ENCODE data around the gene SMPD1.

Gene SMPD1

GRCh38 chr11:6433998-6434660 lies 43.9 kb downstream of the SMPD1 start:
- TF ChIP-seq SIN3A (IDR thresholded peaks at IDR 0.05; ENCODE audit: borderline replicate concordance, insufficient read depth, low read length) (no peak), TAF1 (IDR thresholded peaks at IDR 0.05; ENCODE audit: borderline replicate concordance, insufficient read depth, low read length) (no peak), POLR2AphosphoS5 (IDR thresholded peaks at IDR 0.05; ENCODE audit: low read depth, low read length) (no peak), FOXP2 (optimal IDR thresholded peaks at IDR 0.05; ENCODE audit: borderline replicate concordance, extremely low read depth, extremely low read length, insufficient read depth) (no peak)
- TF ChIP-seq, protein P1, sequence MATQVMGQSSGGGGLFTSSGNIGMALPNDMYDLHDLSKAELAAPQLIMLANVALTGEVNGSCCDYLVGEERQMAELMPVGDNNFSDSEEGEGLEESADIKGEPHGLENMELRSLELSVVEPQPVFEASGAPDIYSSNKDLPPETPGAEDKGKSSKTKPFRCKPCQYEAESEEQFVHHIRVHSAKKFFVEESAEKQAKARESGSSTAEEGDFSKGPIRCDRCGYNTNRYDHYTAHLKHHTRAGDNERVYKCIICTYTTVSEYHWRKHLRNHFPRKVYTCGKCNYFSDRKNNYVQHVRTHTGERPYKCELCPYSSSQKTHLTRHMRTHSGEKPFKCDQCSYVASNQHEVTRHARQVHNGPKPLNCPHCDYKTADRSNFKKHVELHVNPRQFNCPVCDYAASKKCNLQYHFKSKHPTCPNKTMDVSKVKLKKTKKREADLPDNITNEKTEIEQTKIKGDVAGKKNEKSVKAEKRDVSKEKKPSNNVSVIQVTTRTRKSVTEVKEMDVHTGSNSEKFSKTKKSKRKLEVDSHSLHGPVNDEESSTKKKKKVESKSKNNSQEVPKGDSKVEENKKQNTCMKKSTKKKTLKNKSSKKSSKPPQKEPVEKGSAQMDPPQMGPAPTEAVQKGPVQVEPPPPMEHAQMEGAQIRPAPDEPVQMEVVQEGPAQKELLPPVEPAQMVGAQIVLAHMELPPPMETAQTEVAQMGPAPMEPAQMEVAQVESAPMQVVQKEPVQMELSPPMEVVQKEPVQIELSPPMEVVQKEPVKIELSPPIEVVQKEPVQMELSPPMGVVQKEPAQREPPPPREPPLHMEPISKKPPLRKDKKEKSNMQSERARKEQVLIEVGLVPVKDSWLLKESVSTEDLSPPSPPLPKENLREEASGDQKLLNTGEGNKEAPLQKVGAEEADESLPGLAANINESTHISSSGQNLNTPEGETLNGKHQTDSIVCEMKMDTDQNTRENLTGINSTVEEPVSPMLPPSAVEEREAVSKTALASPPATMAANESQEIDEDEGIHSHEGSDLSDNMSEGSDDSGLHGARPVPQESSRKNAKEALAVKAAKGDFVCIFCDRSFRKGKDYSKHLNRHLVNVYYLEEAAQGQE (IDR thresholded peaks at IDR 0.05; ENCODE audit: insufficient read depth in 1 of 2, low read depth in 2 of 2, low read length in 2 of 2), result no peak

GRCh38 chr11:6437423-6437822 lies 47.1 kb downstream of the SMPD1 start:
- TF ChIP-seq FOXP2 (optimal IDR thresholded peaks at IDR 0.05; ENCODE audit: borderline replicate concordance, extremely low read depth, extremely low read length, insufficient read depth) (no peak), TAF1 (IDR thresholded peaks at IDR 0.05; ENCODE audit: borderline replicate concordance, insufficient read depth, low read length) (no peak), POLR2AphosphoS5 (IDR thresholded peaks at IDR 0.05; ENCODE audit: low read depth, low read length) (no peak), SIN3A (IDR thresholded peaks at IDR 0.05; ENCODE audit: borderline replicate concordance, insufficient read depth, low read length) (no peak)
- TF ChIP-seq, protein P1 (IDR thresholded peaks at IDR 0.05; ENCODE audit: insufficient read depth in 1 of 2, low read depth in 2 of 2, low read length in 2 of 2), result no peak

GRCh38 chr11:6437993-6438392 lies 47.7 kb downstream of the SMPD1 start:
- TF ChIP-seq POLR2AphosphoS5 (IDR thresholded peaks at IDR 0.05; ENCODE audit: low read depth, low read length) (no peak), FOXP2 (optimal IDR thresholded peaks at IDR 0.05; ENCODE audit: borderline replicate concordance, extremely low read depth, extremely low read length, insufficient read depth) (no peak), TAF1 (IDR thresholded peaks at IDR 0.05; ENCODE audit: borderline replicate concordance, insufficient read depth, low read length) (no peak), SIN3A (IDR thresholded peaks at IDR 0.05; ENCODE audit: borderline replicate concordance, insufficient read depth, low read length) (no peak)
- TF ChIP-seq, protein P1 (IDR thresholded peaks at IDR 0.05; ENCODE audit: insufficient read depth in 1 of 2, low read depth in 2 of 2, low read length in 2 of 2), result no peak

- TF ChIP-seq TAF1 (IDR thresholded peaks at IDR 0.05; ENCODE audit: borderline replicate concordance, insufficient read depth, low read length) (no peak), POLR2AphosphoS5 (IDR thresholded peaks at IDR 0.05; ENCODE audit: low read depth, low read length) (no peak), SIN3A (IDR thresholded peaks at IDR 0.05; ENCODE audit: borderline replicate concordance, insufficient read depth, low read length) (no peak), FOXP2 (optimal IDR thresholded peaks at IDR 0.05; ENCODE audit: borderline replicate concordance, extremely low read depth, extremely low read length, insufficient read depth) (no peak)
- TF ChIP-seq, protein P1 (IDR thresholded peaks at IDR 0.05; ENCODE audit: insufficient read depth in 1 of 2, low read depth in 2 of 2, low read length in 2 of 2), result no peak
Observed at GRCh38 chr11:6438979-6439571, 48.8 kb downstream of the SMPD1 start.

Data from PFSK-1 (cell line).